Measurements from ENCODE around the gene MRPS33. TPM values are rescaled to one million over a fixed set of nuclear protein-coding genes. Genes with fewer than 3 reads are reported as not detected.

MRPS33 gene
- total RNA-seq, 1 donor from 2014 or later = 25.1 TPM

Small RNA genes lying within 50 kb of the gene (small RNA-seq; reads per million reads assigned to genes)
- gene RNU4-74P (ENCODE audit: low replicate concordance) = not detected

Other genes starting within 250 kb of the MRPS33 start
- gene BRAF, start 90.0 kb downstream of the MRPS33 start, total RNA-seq = 42.6 TPM
- 2.5 TPM for gene TMEM178B, start 59.1 kb upstream of the MRPS33 start, total RNA-seq

Measured in tongue (tissue), 2 donors.